GM19025 (cell line): ENCODE data around the gene LGI2.

Experiments used
- ATAC-seq: cut with Tn5 transposase; IDR thresholded peaks from one replicate; pipeline ENCODE4 v1.9.1; 2021; ENCODE audit warnings: mild to moderate bottlenecking, low read depth, moderate library complexity; ENCODE audit not compliant: unreplicated experiment

Gene LGI2

GRCh38 chr4:24968992-24969391 is 61.8 kb downstream of the LGI2 start:
- ATAC-seq = no peak

- no peak for ATAC-seq
Measured at GRCh38 chr4:24968278-24968677, 62.5 kb downstream of the LGI2 start.

GRCh38 chr4:24967346-24967745 is 63.4 kb downstream of the LGI2 start:
- no peak for ATAC-seq

GRCh38 chr4:24966076-24966475 is 64.7 kb downstream of the LGI2 start:
- no peak for ATAC-seq

DNA sequence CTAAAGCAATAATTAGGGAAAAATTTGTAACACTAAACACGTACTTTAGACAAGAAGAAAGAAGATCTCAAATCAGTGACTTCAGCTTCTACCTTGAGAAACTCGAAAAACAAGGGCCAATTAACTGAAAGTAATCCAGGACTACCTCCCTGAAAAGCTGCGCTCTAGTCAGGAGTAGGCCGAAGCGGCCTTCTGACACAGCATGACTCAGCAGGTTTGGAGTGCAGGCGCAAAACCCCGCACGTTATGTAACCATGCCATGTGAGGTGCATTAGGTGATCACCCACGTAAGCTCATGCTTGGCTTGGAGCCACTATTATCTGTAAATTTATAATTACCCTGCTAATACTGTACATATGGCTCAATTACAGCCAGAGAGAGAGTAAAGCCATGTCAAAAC is 65.1 kb downstream of the LGI2 start:
- ATAC-seq = no peak

GRCh38 chr4:24963277-24963676 is 67.5 kb downstream of the LGI2 start:
- ATAC-seq = no peak

GRCh38 chr4:24957886-24958285 is 72.9 kb downstream of the LGI2 start:
- no peak for ATAC-seq

DNA sequence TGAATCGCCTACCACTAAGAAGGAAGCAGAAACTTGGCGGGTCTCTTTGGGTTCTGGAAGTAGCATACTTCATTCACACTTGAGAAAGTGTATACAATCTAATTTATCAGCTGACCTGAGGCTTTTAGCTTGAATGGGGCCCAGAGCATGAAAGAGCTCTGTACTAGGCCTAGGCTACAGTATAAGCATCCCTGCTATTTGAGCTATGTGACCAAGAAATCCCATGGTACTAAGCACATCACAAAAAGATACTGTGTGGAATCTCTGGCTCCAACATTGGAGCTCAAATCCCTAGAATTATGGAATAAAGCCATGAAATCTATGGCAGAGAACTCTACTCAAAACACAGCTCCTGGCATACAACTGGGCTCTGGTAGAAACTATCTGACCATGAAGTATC is 74.0 kb downstream of the LGI2 start:
- ATAC-seq = no peak

DNA sequence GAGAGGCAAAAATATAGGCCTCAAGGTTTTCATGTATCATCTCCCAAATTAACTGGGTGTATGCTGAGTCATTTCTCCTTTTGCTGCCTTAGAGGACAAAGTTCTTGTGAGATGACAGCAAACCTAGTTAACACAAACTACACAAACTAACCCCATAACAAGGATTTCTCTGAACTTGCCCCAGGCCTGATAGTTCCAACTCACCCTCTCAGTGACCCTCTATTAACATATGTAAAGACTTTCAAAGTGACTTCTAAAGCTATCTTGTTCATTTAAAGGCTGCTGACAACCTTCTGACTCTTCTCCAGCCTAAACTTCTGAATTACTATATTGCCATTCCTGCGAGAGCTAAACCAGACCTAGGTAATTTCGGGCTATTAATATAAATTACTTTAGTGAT is 74.7 kb downstream of the LGI2 start:
- ATAC-seq = no peak

- ATAC-seq = no peak
Measured at GRCh38 chr4:24952667-24953066, 78.1 kb downstream of the LGI2 start.

DNA sequence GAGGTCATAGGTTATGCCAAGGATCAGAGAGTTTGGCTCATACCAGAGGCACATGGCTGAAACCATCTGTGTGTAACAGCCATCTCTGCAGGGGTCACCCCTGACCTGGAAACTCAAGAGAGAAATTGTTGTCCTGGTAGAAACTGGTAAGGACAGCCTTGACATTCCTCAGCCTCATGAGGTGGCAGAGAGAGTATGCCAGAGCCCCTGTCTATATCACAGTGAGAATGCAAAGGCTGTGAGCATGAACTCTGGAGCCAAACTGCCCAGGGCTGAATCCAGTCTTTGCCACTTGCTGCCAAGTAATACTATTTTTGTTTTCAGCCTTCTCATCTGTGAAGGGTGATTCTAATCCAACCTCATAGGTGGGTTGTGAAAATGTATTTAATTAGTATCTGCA is 80.8 kb downstream of the LGI2 start:
- ATAC-seq = no peak
